ENCODE results near the gene RGMA. TPM values are rescaled to one million over a fixed set of nuclear protein-coding genes. Genes with fewer than 3 reads are reported as not detected.

Gene RGMA
- total RNA-seq, 1 donor: 6.1 TPM

DNA sequence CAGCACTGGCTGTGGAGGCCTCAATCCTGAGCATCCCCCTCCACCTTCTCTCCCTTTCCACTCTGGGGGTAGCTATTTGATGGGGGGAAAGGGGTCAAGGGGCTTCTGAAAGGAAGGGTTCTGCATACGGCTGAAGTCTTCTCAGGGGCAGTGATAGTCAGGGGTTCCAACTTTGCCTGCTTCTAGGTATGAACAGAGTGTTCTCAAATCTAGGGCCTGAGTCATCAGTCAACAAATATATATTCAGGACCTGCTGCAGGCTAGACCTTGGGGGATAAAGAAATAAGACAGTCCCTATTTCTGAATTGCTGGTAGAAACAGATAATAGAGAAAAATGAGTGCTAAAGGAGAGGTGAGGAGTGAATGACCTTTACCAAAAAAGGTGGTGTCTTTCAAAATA lies 12.8 kb downstream of the RGMA start:
- no peak for DNase-seq (ENCODE audit: low read depth)
- H3K4me3 ChIP-seq (ENCODE audit: low read depth, low read length): no peak overlapping the region
- TF ChIP-seq, protein P1, sequence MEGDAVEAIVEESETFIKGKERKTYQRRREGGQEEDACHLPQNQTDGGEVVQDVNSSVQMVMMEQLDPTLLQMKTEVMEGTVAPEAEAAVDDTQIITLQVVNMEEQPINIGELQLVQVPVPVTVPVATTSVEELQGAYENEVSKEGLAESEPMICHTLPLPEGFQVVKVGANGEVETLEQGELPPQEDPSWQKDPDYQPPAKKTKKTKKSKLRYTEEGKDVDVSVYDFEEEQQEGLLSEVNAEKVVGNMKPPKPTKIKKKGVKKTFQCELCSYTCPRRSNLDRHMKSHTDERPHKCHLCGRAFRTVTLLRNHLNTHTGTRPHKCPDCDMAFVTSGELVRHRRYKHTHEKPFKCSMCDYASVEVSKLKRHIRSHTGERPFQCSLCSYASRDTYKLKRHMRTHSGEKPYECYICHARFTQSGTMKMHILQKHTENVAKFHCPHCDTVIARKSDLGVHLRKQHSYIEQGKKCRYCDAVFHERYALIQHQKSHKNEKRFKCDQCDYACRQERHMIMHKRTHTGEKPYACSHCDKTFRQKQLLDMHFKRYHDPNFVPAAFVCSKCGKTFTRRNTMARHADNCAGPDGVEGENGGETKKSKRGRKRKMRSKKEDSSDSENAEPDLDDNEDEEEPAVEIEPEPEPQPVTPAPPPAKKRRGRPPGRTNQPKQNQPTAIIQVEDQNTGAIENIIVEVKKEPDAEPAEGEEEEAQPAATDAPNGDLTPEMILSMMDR (IDR thresholded peaks at IDR 0.05; ENCODE audit: insufficient read depth, low read length): no peak

DNA sequence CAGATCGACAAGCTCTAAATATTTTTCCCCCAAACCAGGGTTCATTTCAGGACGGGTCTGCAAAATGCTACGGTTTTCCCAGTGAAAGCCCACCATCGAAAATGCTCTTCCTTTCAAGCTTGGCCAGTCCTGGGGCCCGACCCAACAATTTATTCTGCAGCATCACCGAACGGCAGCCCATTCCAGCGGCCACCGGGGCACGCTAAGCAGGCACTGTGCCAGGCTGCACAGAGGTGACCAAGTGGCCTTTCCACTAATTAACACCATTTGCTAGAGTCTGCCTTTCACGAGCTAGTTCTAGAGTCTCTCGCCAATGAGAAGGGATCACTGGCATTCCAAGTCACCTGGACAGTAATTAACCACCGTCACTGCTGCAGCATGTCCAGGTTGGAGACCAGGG lies 14.4 kb downstream of the RGMA start:
- TF ChIP-seq, protein P1 (IDR thresholded peaks at IDR 0.05; ENCODE audit: insufficient read depth, low read length): no peak

DNA sequence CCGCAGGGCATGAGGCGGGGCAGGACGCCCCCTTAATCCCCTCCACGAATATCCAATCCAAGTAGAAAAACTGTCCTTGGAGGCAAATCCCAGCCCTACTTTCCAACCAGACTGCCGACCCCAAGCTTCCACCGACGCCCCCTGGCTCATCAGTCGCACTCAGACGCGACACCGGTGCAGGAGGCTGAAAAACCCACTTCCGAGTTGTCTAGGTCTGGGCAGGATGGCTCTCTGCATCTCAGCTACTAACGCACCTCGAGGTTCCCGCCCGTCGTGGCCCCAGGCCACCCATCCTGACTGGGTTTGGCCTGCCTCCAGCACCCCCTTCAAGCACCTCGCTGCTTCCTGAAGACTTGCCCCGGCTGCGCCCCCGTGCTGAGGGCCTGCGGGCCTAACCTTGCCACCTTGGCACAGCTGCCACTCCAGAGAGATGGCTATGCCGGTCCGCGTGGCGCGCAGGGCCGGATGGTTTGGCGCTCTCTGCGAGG lies 15.5 kb downstream of the RGMA start:
- DNase-seq (ENCODE audit: low read depth): no peak
- H3K4me3 ChIP-seq (ENCODE audit: low read depth, low read length): peak overlapping the region; percentile 55
- TF ChIP-seq, protein P1 (IDR thresholded peaks at IDR 0.05; ENCODE audit: insufficient read depth, low read length): no peak

More for the DNA sequence above, 14.4 kb downstream of the RGMA start:
- no peak for DNase-seq (ENCODE audit: low read depth)
- H3K4me3 ChIP-seq (ENCODE audit: low read depth, low read length): no peak overlapping the region

DNA sequence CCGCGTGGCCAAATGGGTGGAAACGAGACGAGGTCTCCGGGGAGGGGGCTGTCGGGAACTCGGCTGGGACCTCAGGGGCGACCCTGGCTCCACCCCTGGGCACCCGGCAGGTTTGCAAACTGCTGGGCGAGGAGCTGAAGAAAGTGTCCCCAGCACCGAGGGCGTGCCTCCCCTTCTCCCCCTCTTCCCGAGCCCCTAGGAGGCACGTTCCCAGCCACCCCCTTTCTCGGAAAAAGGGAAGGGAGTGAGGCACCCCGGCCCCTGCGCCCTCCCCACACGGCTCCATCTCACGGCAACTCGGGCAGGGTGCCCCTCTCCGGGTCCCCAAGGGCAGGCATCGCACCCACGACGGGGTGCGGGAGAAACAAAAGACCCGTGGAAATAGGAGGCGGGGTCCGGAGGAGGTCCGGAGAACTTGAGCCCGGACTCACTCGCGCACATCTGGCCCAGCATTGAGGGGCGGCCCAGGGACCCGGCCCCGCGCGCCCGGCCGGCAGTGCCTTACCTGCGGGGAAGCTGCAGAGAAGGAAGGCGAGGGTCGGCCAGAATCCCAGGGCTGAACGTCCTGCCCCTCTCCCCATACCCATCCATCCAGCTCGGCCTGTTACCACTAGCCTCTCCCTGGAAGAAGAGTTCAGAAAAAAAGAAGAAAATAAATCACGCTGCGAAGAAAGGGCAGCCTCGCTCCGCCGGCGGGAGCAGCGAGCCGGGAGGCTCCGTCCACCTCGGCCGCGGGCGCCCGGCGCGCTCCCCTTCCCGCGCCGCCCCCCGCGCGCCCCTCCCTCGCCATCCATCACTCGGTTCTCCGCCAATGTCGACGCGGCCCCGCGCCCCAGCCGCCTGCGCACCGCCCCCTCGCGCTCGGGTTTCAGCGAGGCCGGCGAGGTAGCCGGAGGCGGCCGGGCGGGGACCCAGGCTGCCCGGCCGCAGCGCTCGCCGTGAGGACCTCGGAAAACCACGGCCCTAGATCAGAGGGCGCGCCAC lies 16.3 kb downstream of the RGMA start:
- peak; percentile 58 for DNase-seq (ENCODE audit: low read depth)
- TF ChIP-seq, protein P1 (IDR thresholded peaks at IDR 0.05; ENCODE audit: insufficient read depth, low read length): no peak

GRCh38 chr15:93072011-93072410 lies 17.0 kb downstream of the RGMA start:
- peak overlapping the region; percentile 86 for H3K4me3 ChIP-seq (ENCODE audit: low read depth, low read length)
- TF ChIP-seq, protein P1 (IDR thresholded peaks at IDR 0.05; ENCODE audit: insufficient read depth, low read length): no peak
- DNase-seq (ENCODE audit: low read depth): peak; percentile 84

More for the DNA sequence above, 16.3 kb downstream of the RGMA start:
- peak overlapping the region; percentile 86 for H3K4me3 ChIP-seq (ENCODE audit: low read depth, low read length)

DNA sequence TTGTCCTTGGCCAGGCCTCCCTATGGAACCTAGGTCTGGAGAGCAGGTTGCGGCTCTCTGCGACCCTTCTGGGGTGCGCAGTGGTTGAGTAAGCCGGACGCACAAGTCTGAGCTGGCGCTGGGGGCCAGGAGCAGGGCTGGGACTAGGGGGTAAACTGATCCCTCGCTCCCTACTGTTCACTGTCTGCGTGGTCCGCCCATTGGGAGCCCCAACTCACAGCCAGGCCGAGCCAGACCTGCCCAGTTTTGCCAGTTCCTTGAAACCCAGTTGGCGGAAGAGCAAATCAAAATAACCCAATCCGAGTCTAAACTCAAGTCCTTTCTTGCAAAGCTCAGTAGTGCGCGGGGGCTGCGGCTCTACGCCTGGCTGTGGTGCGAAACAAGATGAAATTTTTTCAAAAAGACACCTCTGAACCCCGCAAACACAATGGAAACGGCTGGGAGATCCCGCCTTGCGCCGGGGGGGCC lies 17.5 kb downstream of the RGMA start:
- peak; percentile 47 for DNase-seq (ENCODE audit: low read depth)
- TF ChIP-seq, protein P1 (IDR thresholded peaks at IDR 0.05; ENCODE audit: insufficient read depth, low read length): no peak
- H3K4me3 ChIP-seq (ENCODE audit: low read depth, low read length): peak overlapping the region; percentile 86
